ENCODE results near the gene SFMBT2.

Gene SFMBT2

GRCh38 chr10:7409045-7409731 lies 1.6 kb downstream of the SFMBT2 start:
- Histone ChIP-seq H3K4me2 (ENCODE audit: low read length) (peak overlapping the region; percentile 90), H3K4me1 (ENCODE audit: low read length) (peaks cover 4% of the 10 kb centered on the region), H2AFZ (ENCODE audit: low read depth, low read length) (no peak overlapping the region; the same call in 1 of the 2 replicates), H3K27me3 (ENCODE audit: low read depth, low read length) (no peaks in the 10 kb centered on the region), H4K20me1 (ENCODE audit: insufficient read depth, low read length) (peaks cover 38% of the 10 kb centered on the region), H3K9me3 (ENCODE audit: insufficient read depth, low read length) (no peaks in the 10 kb centered on the region), H3K36me3 (replicated peaks; ENCODE audit: low read depth, low read length) (peaks cover 7% of the 10 kb centered on the region), H3K79me2 (ENCODE audit: low read length) (peaks cover 66% of the 10 kb centered on the region), H3K27ac (ENCODE audit: low read length) (peak overlapping the region; percentile 65), H3K9ac (ENCODE audit: low read length) (peak overlapping the region; percentile 88), H3K4me3 (ENCODE audit: low read length) (peak overlapping the region; percentile 100)
- TF ChIP-seq CTCF (IDR thresholded peaks at IDR 0.05; ENCODE audit: low read depth, low read length) = no peak

- Histone ChIP-seq H3K79me2 (ENCODE audit: low read length) (peaks cover 73% of the 10 kb centered on the region), H3K9me3 (ENCODE audit: insufficient read depth, low read length) (no peaks in the 10 kb centered on the region), H3K4me3 (ENCODE audit: low read length) (peak overlapping the region; percentile 100), H3K27ac (ENCODE audit: low read length) (no peak overlapping the region), H3K36me3 (replicated peaks; ENCODE audit: low read depth, low read length) (peaks cover 7% of the 10 kb centered on the region), H3K9ac (ENCODE audit: low read length) (peak overlapping the region; percentile 88), H3K27me3 (ENCODE audit: low read depth, low read length) (no peaks in the 10 kb centered on the region), H2AFZ (ENCODE audit: low read depth, low read length) (no peak overlapping the region), H3K4me2 (ENCODE audit: low read length) (peak overlapping the region; percentile 90), H3K4me1 (ENCODE audit: low read length) (peaks cover 4% of the 10 kb centered on the region), H4K20me1 (ENCODE audit: insufficient read depth, low read length) (peaks cover 38% of the 10 kb centered on the region)
- TF ChIP-seq CTCF (IDR thresholded peaks at IDR 0.05; ENCODE audit: low read depth, low read length) (peak; percentile 60), EZH2phosphoT487 (IDR thresholded peaks at IDR 0.05; ENCODE audit: low read depth) (no peak)
Observed at GRCh38 chr10:7408291-7409044, 2.4 kb downstream of the SFMBT2 start.

GRCh38 chr10:7407368-7408290 lies 3.2 kb downstream of the SFMBT2 start:
- peak overlapping the region; percentile 100 for H3K4me3 ChIP-seq (ENCODE audit: low read length)

More at GRCh38 chr10:7407368-7408290, 3.2 kb downstream of the SFMBT2 start:
- Histone ChIP-seq H3K27ac (ENCODE audit: low read length) (no peak overlapping the region), H3K4me1 (ENCODE audit: low read length) (peaks cover 4% of the 10 kb centered on the region), H3K9me3 (ENCODE audit: insufficient read depth, low read length) (no peaks in the 10 kb centered on the region), H4K20me1 (ENCODE audit: insufficient read depth, low read length) (peaks cover 40% of the 10 kb centered on the region), H2AFZ (ENCODE audit: low read depth, low read length) (no peak overlapping the region), H3K4me2 (ENCODE audit: low read length) (peak overlapping the region; percentile 90), H3K27me3 (ENCODE audit: low read depth, low read length) (no peaks in the 10 kb centered on the region), H3K79me2 (ENCODE audit: low read length) (peaks cover 82% of the 10 kb centered on the region), H3K36me3 (replicated peaks; ENCODE audit: low read depth, low read length) (peaks cover 7% of the 10 kb centered on the region), H3K9ac (ENCODE audit: low read length) (no peak overlapping the region; the same call in 1 of the 2 replicates)
- TF ChIP-seq EZH2phosphoT487 (IDR thresholded peaks at IDR 0.05; ENCODE audit: low read depth) (no peak), CTCF (IDR thresholded peaks at IDR 0.05; ENCODE audit: low read depth, low read length) (no peak)
